SK-N-MC (cell line): Measurements from ENCODE around the gene CHD9.

ENCODE experiments used
- DNase-seq: peaks from one replicate; pipeline ENCODE4 v3.0.0-alpha.2; 2011; ENCODE audit warnings: low read depth, low spot score
- H3K27ac ChIP-seq: fragments of 200-600 bp; sonication (generic); 2 replicates; pipeline ENCODE4 v1.5.1; 2016; ENCODE audit warnings: mixed run types
- H3K36me3 ChIP-seq: fragments of 200-600 bp; sonication (generic); 2 replicates; pipeline ENCODE4 v1.6.1; 2017; ENCODE audit warnings: antibody characterized with exemption, low read length, mixed read lengths; ENCODE audit not compliant: insufficient read depth
- H3K4me3 ChIP-seq: fragments of 200-600 bp; sonication (generic); 2 replicates; pipeline ENCODE4 v1.5.1; 2016
- H3K9ac ChIP-seq: fragments of 200-600 bp; sonication (generic); 2 replicates; pipeline ENCODE4 v1.8.0; 2017; ENCODE audit warnings: mixed run types, mixed read lengths; ENCODE audit not compliant: insufficient read length
- H3K9me3 ChIP-seq: fragments of 200-600 bp; sonication (generic); 2 replicates; pipeline ENCODE4 v1.6.1; 2017; ENCODE audit warnings: low read depth, mild to moderate bottlenecking, antibody characterized with exemption, low read length, moderate library complexity, mixed read lengths
- EZH2 ChIP-seq: fragments of 200-600 bp; sonication (generic); IDR thresholded peaks from one replicate; pipeline ENCODE4 v1.6.1; 2017; ENCODE audit warnings: antibody characterized with exemption
- FOXP2 ChIP-seq: optimal IDR thresholded peaks from 2 replicates; pipeline ENCODE3; 2011; ENCODE audit warnings: mild to moderate bottlenecking, moderate library complexity; ENCODE audit not compliant: insufficient read depth; ENCODE audit errors: extremely low read length, control extremely low read depth
- POLR2AphosphoS5 ChIP-seq: IDR thresholded peaks from 2 replicates; pipeline ENCODE4 v1.6.1; 2012; ENCODE audit warnings: mild to moderate bottlenecking, low read depth, low read length, borderline replicate concordance

CHD9 gene

GRCh38 chr16:53054670-53055485 lies at the start of gene CHD9:
CHD9 (plus strand) TSS chr16:53054991; CDS start chr16:53156090, 101,099 bp downstream.
- H3K27ac ChIP-seq: no peak within 1 kb of the TSS
- no peaks in the 10 kb centered on the region for H3K36me3 ChIP-seq
- TF ChIP-seq POLR2AphosphoS5: no peak; the same call in 1 of the 2 replicates
- TF ChIP-seq EZH2: no peak
- no peak for TF ChIP-seq FOXP2
- H3K4me3 ChIP-seq: peak within 1 kb of the TSS; percentile 83
- peak within 1 kb of the TSS; percentile 60 for H3K9ac ChIP-seq
- no peaks in the 10 kb centered on the region for H3K9me3 ChIP-seq
- DNase-seq: no peak

GRCh38 chr16:53007095-53007494 lies 47.7 kb upstream of the CHD9 start:
- no peak for TF ChIP-seq EZH2
- TF ChIP-seq FOXP2: no peak
- TF ChIP-seq POLR2AphosphoS5: no peak
- Histone ChIP-seq H3K27ac (no peak overlapping the region), H3K9ac (no peak overlapping the region), H3K36me3 (no peaks in the 10 kb centered on the region), H3K4me3 (no peak overlapping the region), H3K9me3 (no peaks in the 10 kb centered on the region)
- no peak for DNase-seq

- no peak overlapping the region for H3K4me3 ChIP-seq
- no peaks in the 10 kb centered on the region for H3K36me3 ChIP-seq
- no peak overlapping the region for H3K27ac ChIP-seq
- no peak for DNase-seq
- TF ChIP-seq FOXP2 (no peak), EZH2 (no peak), POLR2AphosphoS5 (no peak)
- H3K9ac ChIP-seq: no peak overlapping the region
- no peaks in the 10 kb centered on the region for H3K9me3 ChIP-seq
These were observed 40.5 kb upstream of the CHD9 start for GRCh38 chr16:53014287-53014686.

GRCh38 chr16:53018834-53019416 lies 35.9 kb upstream of the CHD9 start:
- no peaks in the 10 kb centered on the region for H3K9me3 ChIP-seq
- H3K4me3 ChIP-seq: no peak overlapping the region
- no peak overlapping the region for H3K9ac ChIP-seq
- DNase-seq: no peak
- H3K27ac ChIP-seq: no peak overlapping the region
- TF ChIP-seq FOXP2 (no peak), POLR2AphosphoS5 (no peak), EZH2 (no peak)
- H3K36me3 ChIP-seq: no peaks in the 10 kb centered on the region

- TF ChIP-seq POLR2AphosphoS5 (no peak), FOXP2 (no peak), EZH2 (no peak)
- no peak for DNase-seq
- H3K9ac ChIP-seq: no peak overlapping the region
- H3K9me3 ChIP-seq: no peaks in the 10 kb centered on the region
- H3K4me3 ChIP-seq: no peak overlapping the region
- no peak overlapping the region for H3K27ac ChIP-seq
- H3K36me3 ChIP-seq: no peaks in the 10 kb centered on the region
These were observed 32.4 kb upstream of the CHD9 start for GRCh38 chr16:53022374-53022773.

- Histone ChIP-seq H3K4me3 (no peak overlapping the region), H3K9ac (no peak overlapping the region), H3K27ac (no peak overlapping the region), H3K9me3 (no peaks in the 10 kb centered on the region), H3K36me3 (no peaks in the 10 kb centered on the region)
- no peak for TF ChIP-seq POLR2AphosphoS5
- no peak for TF ChIP-seq FOXP2
- DNase-seq: no peak
These were observed 30.7 kb upstream of the CHD9 start for GRCh38 chr16:53024045-53024444.

GRCh38 chr16:53029971-53030370 lies 24.8 kb upstream of the CHD9 start:
- TF ChIP-seq FOXP2 (no peak), EZH2 (no peak), POLR2AphosphoS5 (no peak)
- Histone ChIP-seq H3K27ac (no peak overlapping the region), H3K4me3 (no peak overlapping the region), H3K9me3 (no peaks in the 10 kb centered on the region), H3K9ac (no peak overlapping the region), H3K36me3 (no peaks in the 10 kb centered on the region)
- DNase-seq: no peak

- no peak overlapping the region for H3K27ac ChIP-seq
These were observed 23.4 kb upstream of the CHD9 start for GRCh38 chr16:53031323-53031942.

More at GRCh38 chr16:53031323-53031942, 23.4 kb upstream of the CHD9 start:
- Histone ChIP-seq H3K9ac (no peak overlapping the region), H3K4me3 (no peak overlapping the region), H3K36me3 (no peaks in the 10 kb centered on the region), H3K9me3 (no peaks in the 10 kb centered on the region)
- no peak for DNase-seq
- TF ChIP-seq EZH2 (no peak), POLR2AphosphoS5 (no peak)
